SK-N-SH (cell line): ENCODE results near the gene VPS8. TPM values are rescaled to one million over a fixed set of nuclear protein-coding genes. Genes with fewer than 3 reads are reported as not detected.

Experiments used
- CTCF ChIA-PET: fragments of 300-600, 350-600 bp; formaldehyde crosslinking; extraction: SDS; loops from one replicate; lab custom pipeline; 2021; lab: Yijun Ruan, JAX
- POLR2A ChIA-PET: fragments of 350-600 bp; sonication (Branson Sonifier 250); formaldehyde crosslinking; extraction: SDS; loops from one replicate; lab custom pipeline; 2020; ENCODE audit warnings: antibody characterized with exemption, inconsistent platforms; lab: Yijun Ruan, JAX
- DNase-seq: peaks from one replicate; pipeline ENCODE4 v3.0.0; 2012
- H2AFZ ChIP-seq: fragments of 200-600 bp; sonication (generic); 2 replicates; pipeline ENCODE4 v1.8.1; 2016; ENCODE audit warnings: antibody characterized with exemption, mild to moderate bottlenecking, low read depth
- H3F3A ChIP-seq: fragments of 200-600 bp; sonication (generic); replicated peaks from 2 replicates; pipeline ENCODE3; 2016; ENCODE audit warnings: antibody characterized with exemption, mild to moderate bottlenecking; ENCODE audit not compliant: insufficient read depth
- H3K27ac ChIP-seq, 2 experiments: fragments of 200-500 bp in 1 of 2; fragments of 200-600 bp in 1 of 2; sonication (Bioruptor generic) in 1 of 2; sonication (generic), shearing (Covaris generic) in 1 of 2; 2 replicates each; pipeline versions ENCODE4 v1.5.1 to v1.6.1; 2014 to 2016; ENCODE audit warnings: low read depth in 2 of 2, inconsistent platforms in 1 of 2, low read length in 1 of 2, mild to moderate bottlenecking in 1 of 2, mixed read lengths in 1 of 2
- H3K27me3 ChIP-seq: fragments of 200-600 bp; sonication (generic), shearing (Covaris generic); 2 replicates; pipeline ENCODE4 v1.6.1; 2016; ENCODE audit warnings: mixed run types; ENCODE audit not compliant: insufficient read depth
- H3K36me3 ChIP-seq, 2 experiments: fragments of 200-500 bp in 1 of 2; fragments of 200-600 bp in 1 of 2; sonication (Bioruptor generic) in 1 of 2; sonication (generic) in 1 of 2; replicated peaks in 1 of 2; 2 replicates each; pipeline versions ENCODE3 to v1.5.1; 2014 to 2016; ENCODE audit warnings: low read length in 1 of 2, mild to moderate bottlenecking in 1 of 2; ENCODE audit not compliant: insufficient read depth in 2 of 2, control insufficient read depth in 1 of 2
- H3K4me1 ChIP-seq, 2 experiments: fragments of 200-500 bp in 1 of 2; fragments of 200-600 bp in 1 of 2; sonication (Bioruptor generic) in 1 of 2; sonication (generic), shearing (Covaris generic) in 1 of 2; 2 replicates each; pipeline versions ENCODE4 v1.5.1 to v1.6.1; 2014 to 2016; ENCODE audit warnings: low read depth in 1 of 2, low read length in 1 of 2, mixed run types in 1 of 2; ENCODE audit not compliant: insufficient read depth in 2 of 2, control insufficient read depth in 1 of 2
- H3K4me2 ChIP-seq: fragments of 200-600 bp; sonication (generic), shearing (Covaris generic); 2 replicates; pipeline ENCODE4 v1.6.1; 2017; ENCODE audit warnings: mixed run types
- H3K4me3 ChIP-seq, 2 experiments: fragments of 200-500 bp in 1 of 2; fragments of 200-600 bp in 1 of 2; sonication (Bioruptor generic) in 1 of 2; sonication (generic), shearing (Covaris generic) in 1 of 2; 2 replicates each; pipeline versions ENCODE4 v1.5.1 to v1.8.1; 2014 to 2016; ENCODE audit warnings: low read depth in 2 of 2, inconsistent platforms in 1 of 2, low read length in 1 of 2, mild to moderate bottlenecking in 1 of 2, mixed read lengths in 1 of 2, moderate library complexity in 1 of 2
- H3K79me2 ChIP-seq: fragments of 200-600 bp; sonication (generic); 2 replicates; pipeline ENCODE4 v1.8.1; 2017; ENCODE audit warnings: mild to moderate bottlenecking; ENCODE audit not compliant: insufficient read depth
- H3K9ac ChIP-seq: fragments of 200-600 bp; sonication (generic); 2 replicates; pipeline ENCODE4 v1.6.1; 2017; ENCODE audit warnings: mixed run types
- H3K9me2 ChIP-seq: fragments of 200-600 bp; sonication (generic); 2 replicates; pipeline ENCODE4 v1.6.1; 2017; ENCODE audit warnings: mixed run types
- H3K9me3 ChIP-seq: fragments of 200-600 bp; sonication (generic); 2 replicates; pipeline ENCODE4 v1.6.1; 2017; ENCODE audit warnings: mixed run types, mild to moderate bottlenecking, moderate library complexity
- H4K20me1 ChIP-seq: fragments of 200-600 bp; sonication (generic); 2 replicates; pipeline ENCODE4 v1.6.1; 2017; ENCODE audit warnings: mild to moderate bottlenecking, mixed run types; ENCODE audit not compliant: insufficient read depth
- ELF1 ChIP-seq: IDR thresholded peaks from 2 replicates; pipeline ENCODE4 v1.4.0; 2012
- EP300 ChIP-seq, 2 experiments: IDR thresholded peaks; 2 replicates each; pipeline versions ENCODE4 v1.4.0 to v1.6.1; 2012; ENCODE audit warnings: borderline replicate concordance in 1 of 2, low read depth in 1 of 2, low read length in 1 of 2
- EZH2phosphoT487 ChIP-seq: fragments of 200-600 bp; sonication (generic); IDR thresholded peaks from 2 replicates; pipeline ENCODE4 v1.6.1; 2017; ENCODE audit warnings: low read depth, mixed run types, mild to moderate bottlenecking, antibody characterized with exemption, moderate library complexity, borderline replicate concordance
- FOSL2 ChIP-seq: IDR thresholded peaks from 2 replicates; pipeline ENCODE4 v1.4.0; 2012; ENCODE audit warnings: low read depth, mild to moderate bottlenecking, moderate library complexity, borderline replicate concordance
- GATA2 ChIP-seq: sonication (generic); formaldehyde crosslinking; IDR thresholded peaks from 2 replicates; pipeline ENCODE4 v1.5.0; 2020; ENCODE audit warnings: mild to moderate bottlenecking, missing genetic modification reagents
- IRF3 ChIP-seq: fragments of 150-350 bp; IDR thresholded peaks from 2 replicates; pipeline ENCODE4 v1.6.1; 2016; ENCODE audit warnings: mild to moderate bottlenecking, low read depth, low read length
- MAX ChIP-seq: IDR thresholded peaks from 2 replicates; pipeline ENCODE4 v1.4.0; 2012; ENCODE audit warnings: low read depth
- MEF2A ChIP-seq: IDR thresholded peaks from 2 replicates; pipeline ENCODE4 v1.4.0; 2012; ENCODE audit warnings: low read depth, borderline replicate concordance
- NRF1 ChIP-seq: IDR thresholded peaks from 2 replicates; pipeline ENCODE4 v1.6.1; 2012; ENCODE audit warnings: low read depth, mild to moderate bottlenecking, low read length
- SMC3 ChIP-seq: IDR thresholded peaks from 2 replicates; pipeline ENCODE4 v1.6.1; 2012; ENCODE audit warnings: low read depth, low read length, improper control_type of control experiment
- TAF1 ChIP-seq: IDR thresholded peaks from 2 replicates; pipeline ENCODE4 v1.6.1; 2012; ENCODE audit warnings: low read depth, mild to moderate bottlenecking, low read length, moderate library complexity, borderline replicate concordance
- TEAD4 ChIP-seq: IDR thresholded peaks from 2 replicates; pipeline ENCODE4 v1.4.0; 2012; ENCODE audit warnings: mild to moderate bottlenecking, borderline replicate concordance; ENCODE audit not compliant: insufficient read depth
- YY1 ChIP-seq: IDR thresholded peaks from 2 replicates; pipeline ENCODE4 v1.4.0; 2012; ENCODE audit warnings: low read depth, mild to moderate bottlenecking
- ZBTB33 ChIP-seq: IDR thresholded peaks from 2 replicates; pipeline ENCODE4 v1.4.0; 2012; ENCODE audit warnings: low read depth, borderline replicate concordance
- WGBS: methylation state at CpG from one replicate; pipeline ENCODE4 v1.1.6; 2017; ENCODE audit warnings: low lambda C conversion rate; 5-methylcytosine and 5-hydroxymethylcytosine counted together
- polyA plus RNA-seq, 3 experiments: library from polyadenylated mRNA; depleted of rRNA; stranded (reverse); fragments of >200 nt; gene quantifications; 2 replicates each; pipeline ENCODE4 v1.2.3, GENCODE V29; 2012

The VPS8 gene
- polyA plus RNA-seq, 1 of the 3 experiments (the other 2 are of a cell fraction): 12.8 TPM

GRCh38 chr3:184873141-184873540 is 61.2 kb downstream of the VPS8 start:
- Histone ChIP-seq H3K9ac (no peak overlapping the region), H3K27me3 (no peaks in the 10 kb centered on the region), H3K4me2 (no peak overlapping the region), H3K4me3 (no peak overlapping the region), H2AFZ (no peak overlapping the region), H3K36me3 (peaks cover 10 to 50% of the 10 kb centered on the region in 2 experiments), H3K79me2 (no peaks in the 10 kb centered on the region), H3F3A (no peaks in the 10 kb centered on the region), H3K9me3 (no peaks in the 10 kb centered on the region), H3K27ac (no peak overlapping the region), H3K9me2 (no peaks in the 10 kb centered on the region), H3K4me1 (no peaks in the 10 kb centered on the region), H4K20me1 (no peaks in the 10 kb centered on the region)
- TF ChIP-seq ZBTB33 (no peak), YY1 (no peak), MEF2A (no peak), NRF1 (no peak), EZH2phosphoT487 (no peak), EP300 (IDR thresholded peaks at IDR 0.05; ENCODE audit: borderline replicate concordance in 1 of 2, low read depth in 1 of 2, low read length in 1 of 2) (no peak), FOSL2 (no peak), SMC3 (no peak), MAX (no peak), GATA2 (CRISPR knock-in tag) (no peak), TEAD4 (no peak), TAF1 (no peak), ELF1 (no peak), IRF3 (no peak)
- ChIA-PET POLR2A (no interaction called here), CTCF (interaction anchor here (1.2 to 1.3 kb wide), 2 partner anchors 303 to 397 kb away, joined by 3 to 7 read pairs; no protein-coding TSS in a partner anchor)
- no peak for DNase-seq
- WGBS: 94% methylated on average over 1 of the region's 1 CpG
